ENCODE measurements around the gene IL25.

IL25 gene

GRCh38 chr14:23402296-23403138, 29.9 kb downstream of the IL25 start:
- Histone ChIP-seq H4K20me1 (ENCODE audit: insufficient read depth, low read length) (no peaks in the 10 kb centered on the region), H3K4me1 (ENCODE audit: low read length) (no peaks in the 10 kb centered on the region), H3K27ac (ENCODE audit: low read length) (no peak overlapping the region), H3K36me3 (replicated peaks; ENCODE audit: insufficient read depth, low read length) (no peaks in the 10 kb centered on the region), H3K9ac (ENCODE audit: low read length) (no peak overlapping the region), H3F3A (ENCODE audit: insufficient read depth, low read length) (no peaks in the 10 kb centered on the region), H3K9me2 (replicated peaks; ENCODE audit: insufficient read depth, low read length) (no peaks in the 10 kb centered on the region), H3K4me2 (ENCODE audit: low read depth, low read length) (no peak overlapping the region), H3K4me3 (ENCODE audit: low read length) (no peak overlapping the region), H2AFZ (ENCODE audit: low read length) (no peak overlapping the region), H3K9me3 (replicated peaks; ENCODE audit: insufficient read depth, low read length) (no peaks in the 10 kb centered on the region), H3K79me2 (ENCODE audit: low read length) (no peaks in the 10 kb centered on the region), H3K27me3 (replicated peaks; ENCODE audit: insufficient read depth, low read length) (peaks cover 18% of the 10 kb centered on the region)
- DNase-seq = no peak
- no peak for TF ChIP-seq EZH2 (optimal IDR thresholded peaks at IDR 0.05; ENCODE audit: low read depth, low read length)
- TF ChIP-seq EZH2phosphoT487 (IDR thresholded peaks at IDR 0.05; ENCODE audit: low read length) = no peak
- TF ChIP-seq CTCF (IDR thresholded peaks at IDR 0.05; ENCODE audit: low read length) = no peak

GRCh38 chr14:23403139-23403438, 30.5 kb downstream of the IL25 start:
- Histone ChIP-seq H3K9ac (ENCODE audit: low read length) (no peak overlapping the region), H3K27ac (ENCODE audit: low read length) (no peak overlapping the region), H3K79me2 (ENCODE audit: low read length) (no peaks in the 10 kb centered on the region), H3K27me3 (replicated peaks; ENCODE audit: insufficient read depth, low read length) (peaks cover 20% of the 10 kb centered on the region), H3K4me1 (ENCODE audit: low read length) (no peaks in the 10 kb centered on the region), H3K9me2 (replicated peaks; ENCODE audit: insufficient read depth, low read length) (no peaks in the 10 kb centered on the region), H3K4me3 (ENCODE audit: low read length) (no peak overlapping the region), H3K36me3 (replicated peaks; ENCODE audit: insufficient read depth, low read length) (no peaks in the 10 kb centered on the region), H3F3A (ENCODE audit: insufficient read depth, low read length) (no peaks in the 10 kb centered on the region), H4K20me1 (ENCODE audit: insufficient read depth, low read length) (no peaks in the 10 kb centered on the region), H3K9me3 (replicated peaks; ENCODE audit: insufficient read depth, low read length) (no peaks in the 10 kb centered on the region), H3K4me2 (ENCODE audit: low read depth, low read length) (no peak overlapping the region), H2AFZ (ENCODE audit: low read length) (no peak overlapping the region)
- no peak for DNase-seq
- TF ChIP-seq CTCF (IDR thresholded peaks at IDR 0.05; ENCODE audit: low read length) (no peak), EZH2 (optimal IDR thresholded peaks at IDR 0.05; ENCODE audit: low read depth, low read length) (no peak), EZH2phosphoT487 (IDR thresholded peaks at IDR 0.05; ENCODE audit: low read length) (no peak)

- Histone ChIP-seq H3K4me3 (ENCODE audit: low read length) (no peak overlapping the region), H3K27ac (ENCODE audit: low read length) (no peak overlapping the region), H3K9me2 (replicated peaks; ENCODE audit: insufficient read depth, low read length) (no peaks in the 10 kb centered on the region), H3K9me3 (replicated peaks; ENCODE audit: insufficient read depth, low read length) (no peaks in the 10 kb centered on the region), H3K36me3 (replicated peaks; ENCODE audit: insufficient read depth, low read length) (no peaks in the 10 kb centered on the region), H3K4me1 (ENCODE audit: low read length) (no peaks in the 10 kb centered on the region), H3K79me2 (ENCODE audit: low read length) (no peaks in the 10 kb centered on the region), H2AFZ (ENCODE audit: low read length) (no peak overlapping the region), H3K27me3 (replicated peaks; ENCODE audit: insufficient read depth, low read length) (peaks cover 26% of the 10 kb centered on the region), H3K4me2 (ENCODE audit: low read depth, low read length) (no peak overlapping the region), H4K20me1 (ENCODE audit: insufficient read depth, low read length) (no peaks in the 10 kb centered on the region), H3K9ac (ENCODE audit: low read length) (no peak overlapping the region), H3F3A (ENCODE audit: insufficient read depth, low read length) (no peaks in the 10 kb centered on the region)
- TF ChIP-seq EZH2 (optimal IDR thresholded peaks at IDR 0.05; ENCODE audit: low read depth, low read length) (no peak), EZH2phosphoT487 (IDR thresholded peaks at IDR 0.05; ENCODE audit: low read length) (no peak), CTCF (IDR thresholded peaks at IDR 0.05; ENCODE audit: low read length) (no peak)
- no peak for DNase-seq
Observed at GRCh38 chr14:23403908-23404307, 31.3 kb downstream of the IL25 start.

Data from MM.1S (cell line).